HepG2 (cell line): ENCODE measurements around the gene SNN.

Experiments used
- ATM ChIP-seq: fragments of 450-650 bp; IDR thresholded peaks from 2 replicates; pipeline ENCODE4 v1.7.1; 2017; ENCODE audit warnings: mild to moderate bottlenecking, borderline replicate concordance
- CEBPB ChIP-seq: IDR thresholded peaks from 2 replicates; pipeline ENCODE4 v1.6.1; 2011; ENCODE audit warnings: low read depth, low read length, improper control_type of control experiment, borderline replicate concordance
- KDM1A ChIP-seq: IDR thresholded peaks from 2 replicates; pipeline ENCODE4 v1.6.1; 2016; ENCODE audit warnings: missing compliant biosample characterization
- NFE2L2 ChIP-seq: fragments of 150-350 bp; IDR thresholded peaks from 2 replicates; pipeline ENCODE4 v1.6.1; 2014; ENCODE audit warnings: low read length
- POLR2A ChIP-seq, 2 experiments: IDR thresholded peaks; 2 replicates each; pipeline ENCODE4 v1.6.1; 2011; ENCODE audit warnings: low read depth in 2 of 2, low read length in 2 of 2, mild to moderate bottlenecking in 1 of 2, moderate library complexity in 1 of 2; ENCODE audit not compliant: insufficient read depth in 1 of 2
- RBM39 ChIP-seq: fragments of 200-400 bp; formaldehyde crosslinking; IDR thresholded peaks from one replicate; pipeline ENCODE4 v1.6.1; 2018; ENCODE audit warnings: antibody characterized with exemption, mild to moderate bottlenecking, low read depth, low read length; ENCODE audit not compliant: poor library complexity, severe bottlenecking
- SIN3A ChIP-seq: IDR thresholded peaks from 2 replicates; pipeline ENCODE4 v1.6.1; 2011; ENCODE audit warnings: low read depth, mild to moderate bottlenecking, control low read depth, low read length, borderline replicate concordance
- YEATS2 ChIP-seq: sonication (generic); formaldehyde crosslinking; IDR thresholded peaks from 2 replicates; pipeline ENCODE4 v1.4.0; 2020; ENCODE audit warnings: missing genetic modification reagents, borderline replicate concordance
- ZFP90 ChIP-seq: sonication (generic); formaldehyde crosslinking; IDR thresholded peaks from 2 replicates; pipeline ENCODE4 v1.8.0; 2022; ENCODE audit warnings: missing genetic modification reagents, mild to moderate bottlenecking, inconsistent platforms, borderline replicate concordance
- ZKSCAN1 ChIP-seq: fragments of 150-350 bp; IDR thresholded peaks from 2 replicates; pipeline ENCODE4 v1.6.1; 2014; ENCODE audit warnings: low read length
- ZSCAN29 ChIP-seq: sonication (generic); formaldehyde crosslinking; conservative IDR thresholded peaks from 2 replicates; pipeline ENCODE4 v1.4.0; 2020; ENCODE audit warnings: mild to moderate bottlenecking, missing genetic modification reagents
- TF ChIP-seq, protein P1 (sequence below): sonication (generic); formaldehyde crosslinking; IDR thresholded peaks from 2 replicates; pipeline ENCODE4 v1.5.0; 2020; ENCODE audit warnings: mild to moderate bottlenecking, missing genetic modification reagents, moderate library complexity

- 0 out of 2 replicates have a peak, but pooled peaks have one; percentile 24 for TF ChIP-seq CEBPB
- no peak for TF ChIP-seq NFE2L2
- TF ChIP-seq ATM, result no peak
- no peak for TF ChIP-seq RBM39
- no peak for TF ChIP-seq KDM1A (CRISPR knock-in tag)
- no peak for TF ChIP-seq POLR2A (IDR thresholded peaks at IDR 0.05; ENCODE audit: insufficient read depth in 1 of 2, low read depth in 2 of 2, low read length in 2 of 2)
- TF ChIP-seq, protein P1, sequence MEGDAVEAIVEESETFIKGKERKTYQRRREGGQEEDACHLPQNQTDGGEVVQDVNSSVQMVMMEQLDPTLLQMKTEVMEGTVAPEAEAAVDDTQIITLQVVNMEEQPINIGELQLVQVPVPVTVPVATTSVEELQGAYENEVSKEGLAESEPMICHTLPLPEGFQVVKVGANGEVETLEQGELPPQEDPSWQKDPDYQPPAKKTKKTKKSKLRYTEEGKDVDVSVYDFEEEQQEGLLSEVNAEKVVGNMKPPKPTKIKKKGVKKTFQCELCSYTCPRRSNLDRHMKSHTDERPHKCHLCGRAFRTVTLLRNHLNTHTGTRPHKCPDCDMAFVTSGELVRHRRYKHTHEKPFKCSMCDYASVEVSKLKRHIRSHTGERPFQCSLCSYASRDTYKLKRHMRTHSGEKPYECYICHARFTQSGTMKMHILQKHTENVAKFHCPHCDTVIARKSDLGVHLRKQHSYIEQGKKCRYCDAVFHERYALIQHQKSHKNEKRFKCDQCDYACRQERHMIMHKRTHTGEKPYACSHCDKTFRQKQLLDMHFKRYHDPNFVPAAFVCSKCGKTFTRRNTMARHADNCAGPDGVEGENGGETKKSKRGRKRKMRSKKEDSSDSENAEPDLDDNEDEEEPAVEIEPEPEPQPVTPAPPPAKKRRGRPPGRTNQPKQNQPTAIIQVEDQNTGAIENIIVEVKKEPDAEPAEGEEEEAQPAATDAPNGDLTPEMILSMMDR, result no peak
- no peak for TF ChIP-seq ZKSCAN1
- TF ChIP-seq ZSCAN29 (CRISPR knock-in tag), result no peak
- TF ChIP-seq ZFP90 (CRISPR knock-in tag), result no peak
- TF ChIP-seq YEATS2, result no peak
- TF ChIP-seq SIN3A, result no peak
Measured at GRCh38 chr16:11635113-11635652, 33.1 kb upstream of the SNN start.
